Measurements from ENCODE around the gene GIMD1.

GRCh38 chr4:106314960-106315359 is 53.6 kb downstream of the GIMD1 start:
- TF ChIP-seq TCF4 (CRISPR knock-in tag; IDR thresholded peaks at IDR 0.05; ENCODE audit: borderline replicate concordance) = no peak
- TF ChIP-seq CREB5 (CRISPR knock-in tag; IDR thresholded peaks at IDR 0.05; ENCODE audit: low read depth) = no peak
- TF ChIP-seq ZFP30 (CRISPR knock-in tag; IDR thresholded peaks at IDR 0.05) = no peak
- TF ChIP-seq ESRRG (CRISPR knock-in tag; IDR thresholded peaks at IDR 0.05) = no peak
- no peak for TF ChIP-seq OSR1 (CRISPR knock-in tag; IDR thresholded peaks at IDR 0.05)
- no peak for TF ChIP-seq ZNF8 (CRISPR knock-in tag; IDR thresholded peaks at IDR 0.05)
- TF ChIP-seq ARNTL (CRISPR knock-in tag; IDR thresholded peaks at IDR 0.05; ENCODE audit: borderline replicate concordance, low read depth) = no peak
- no peak for TF ChIP-seq PATZ1 (CRISPR knock-in tag; IDR thresholded peaks at IDR 0.05; ENCODE audit: borderline replicate concordance)
- TF ChIP-seq GLIS3 (CRISPR knock-in tag; IDR thresholded peaks at IDR 0.05) = no peak
- no peak for TF ChIP-seq BACH2 (CRISPR knock-in tag; IDR thresholded peaks at IDR 0.05; ENCODE audit: borderline replicate concordance)
- TF ChIP-seq, protein P1, sequence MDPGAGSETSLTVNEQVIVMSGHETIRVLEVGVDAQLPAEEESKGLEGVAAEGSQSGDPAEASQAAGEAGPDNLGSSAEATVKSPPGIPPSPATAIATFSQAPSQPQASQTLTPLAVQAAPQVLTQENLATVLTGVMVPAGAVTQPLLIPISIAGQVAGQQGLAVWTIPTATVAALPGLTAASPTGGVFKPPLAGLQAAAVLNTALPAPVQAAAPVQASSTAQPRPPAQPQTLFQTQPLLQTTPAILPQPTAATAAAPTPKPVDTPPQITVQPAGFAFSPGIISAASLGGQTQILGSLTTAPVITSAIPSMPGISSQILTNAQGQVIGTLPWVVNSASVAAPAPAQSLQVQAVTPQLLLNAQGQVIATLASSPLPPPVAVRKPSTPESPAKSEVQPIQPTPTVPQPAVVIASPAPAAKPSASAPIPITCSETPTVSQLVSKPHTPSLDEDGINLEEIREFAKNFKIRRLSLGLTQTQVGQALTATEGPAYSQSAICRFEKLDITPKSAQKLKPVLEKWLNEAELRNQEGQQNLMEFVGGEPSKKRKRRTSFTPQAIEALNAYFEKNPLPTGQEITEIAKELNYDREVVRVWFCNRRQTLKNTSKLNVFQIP (CRISPR knock-in tag; IDR thresholded peaks at IDR 0.05; ENCODE audit: borderline replicate concordance, low read depth) = no peak
- no peak for TF ChIP-seq CSDC2 (CRISPR knock-in tag; IDR thresholded peaks at IDR 0.05)
